GM18861 (cell line): ENCODE results near the gene LRP11.
A peak's percentile ranks its signal among the peaks of the same experiment; 100 is the strongest.
"Not testable (repeated sequence)": the region's sequence is repeated elsewhere in the genome, so short reads cannot be mapped to it uniquely, and the experiment has no call there.

Experiments used
- ATAC-seq: cut with Tn5 transposase; IDR thresholded peaks from one replicate; pipeline ENCODE4 v1.9.1; 2021; ENCODE audit not compliant: unreplicated experiment

The LRP11 gene

DNA sequence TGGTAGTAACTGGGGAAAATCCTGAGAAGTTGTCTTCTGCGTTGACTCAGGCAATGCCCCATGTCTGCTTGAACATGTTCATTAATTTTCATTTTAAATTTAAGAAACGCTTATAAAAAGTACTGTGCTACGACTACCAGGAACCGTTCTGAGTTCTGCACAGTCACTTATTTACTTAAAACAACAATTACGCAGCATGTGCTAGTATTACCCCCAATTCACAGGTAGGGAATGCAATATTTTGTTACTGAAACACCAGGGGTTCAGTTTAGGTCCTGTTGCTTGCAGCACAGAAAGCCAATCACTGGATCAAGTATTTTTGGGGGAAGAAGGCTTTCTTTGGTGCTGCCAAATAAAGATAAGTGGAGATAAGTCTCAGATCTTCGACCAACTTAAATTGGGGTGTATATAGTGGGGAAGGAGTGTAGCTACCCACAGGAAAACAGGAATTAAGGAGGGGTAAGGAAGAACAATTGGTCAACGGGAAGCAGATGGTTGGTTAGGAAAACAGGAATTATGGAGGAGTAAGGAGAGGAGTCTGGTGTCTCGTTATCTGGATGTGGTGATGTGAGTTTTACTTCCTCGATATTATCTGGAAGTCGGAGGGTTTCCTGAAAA is 5.2 kb upstream of the LRP11 start:
- ATAC-seq = no peak

DNA sequence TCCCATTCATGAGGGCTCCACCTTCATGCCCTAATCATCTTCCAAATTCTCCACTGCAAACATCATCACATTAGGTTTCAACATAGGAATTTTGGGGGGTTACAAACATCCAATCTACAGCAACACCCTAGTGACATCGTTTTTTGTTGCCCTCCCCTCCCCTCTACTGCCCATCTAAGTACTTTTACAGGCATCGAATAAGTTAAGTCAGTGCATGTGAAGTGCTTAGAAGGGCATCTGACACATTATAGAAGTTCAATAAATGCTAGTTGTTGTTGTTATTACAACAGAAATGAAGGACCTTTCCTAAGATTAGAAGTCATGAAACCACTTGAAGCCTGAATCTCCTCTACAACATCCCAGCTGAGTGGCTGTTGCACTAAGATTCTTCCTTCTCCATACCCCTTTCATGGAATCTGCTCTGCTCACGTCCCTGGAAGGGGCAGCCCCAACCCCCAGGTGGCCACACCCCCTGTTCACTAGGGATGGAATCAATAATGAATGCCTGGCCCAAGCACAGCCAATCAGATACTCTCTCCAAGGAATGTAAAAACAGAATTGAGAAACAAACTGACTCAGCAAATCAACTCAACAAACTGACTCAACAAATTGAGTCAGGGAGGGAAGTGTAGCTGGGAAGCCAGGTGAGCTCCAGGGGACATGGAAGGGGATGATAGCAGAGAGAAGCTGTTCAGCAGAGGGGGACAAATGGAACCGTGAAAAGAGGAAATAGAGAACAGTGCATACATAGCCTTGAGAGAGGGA is 3.9 kb upstream of the LRP11 start:
- ATAC-seq = no peak

DNA sequence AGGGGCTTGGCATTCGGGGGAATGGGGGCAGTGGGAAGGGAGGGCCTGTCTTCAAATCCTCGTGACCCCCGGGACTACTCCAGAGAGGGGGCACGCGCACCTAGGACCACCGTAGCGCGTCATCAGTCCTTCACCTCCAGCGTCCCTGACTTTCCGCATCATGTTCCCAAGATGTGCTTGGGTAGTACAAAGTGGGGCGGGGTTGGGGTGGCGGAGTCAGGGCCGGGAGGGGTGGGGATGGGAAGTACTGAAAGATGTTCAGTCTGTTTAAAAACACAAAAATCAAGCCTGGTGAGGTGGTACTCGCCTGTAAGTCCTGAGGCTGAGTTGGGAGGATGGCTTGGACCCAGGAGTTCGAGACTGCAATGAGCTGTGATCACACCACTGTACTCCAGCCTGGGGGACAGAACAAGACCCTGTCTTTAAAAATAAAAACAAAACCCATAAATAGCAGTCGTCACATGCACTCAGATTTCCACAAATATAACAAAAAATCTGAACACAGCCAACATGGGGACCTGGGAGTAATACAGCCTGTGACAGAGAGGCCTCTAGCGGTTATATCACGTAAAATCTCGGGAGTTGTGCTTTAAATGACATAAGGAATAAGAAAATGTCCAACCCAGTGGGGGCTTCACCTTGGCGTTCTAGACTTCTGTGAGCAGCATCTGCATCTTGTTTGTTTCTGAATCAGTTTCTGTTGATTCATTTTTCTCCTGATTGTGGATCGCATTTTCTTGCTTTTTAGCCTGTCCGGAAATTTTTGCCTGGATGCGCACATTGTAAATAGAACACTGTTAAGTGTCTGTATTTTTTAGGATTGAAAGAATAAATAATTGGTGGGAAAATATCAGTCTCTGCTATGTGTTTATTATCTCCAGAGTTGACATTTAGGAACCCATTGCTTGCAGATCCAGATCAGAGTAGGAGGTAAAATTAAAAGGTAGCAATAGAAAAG is 698 bp upstream of the LRP11 start:
- ATAC-seq = peak; percentile 36

DNA sequence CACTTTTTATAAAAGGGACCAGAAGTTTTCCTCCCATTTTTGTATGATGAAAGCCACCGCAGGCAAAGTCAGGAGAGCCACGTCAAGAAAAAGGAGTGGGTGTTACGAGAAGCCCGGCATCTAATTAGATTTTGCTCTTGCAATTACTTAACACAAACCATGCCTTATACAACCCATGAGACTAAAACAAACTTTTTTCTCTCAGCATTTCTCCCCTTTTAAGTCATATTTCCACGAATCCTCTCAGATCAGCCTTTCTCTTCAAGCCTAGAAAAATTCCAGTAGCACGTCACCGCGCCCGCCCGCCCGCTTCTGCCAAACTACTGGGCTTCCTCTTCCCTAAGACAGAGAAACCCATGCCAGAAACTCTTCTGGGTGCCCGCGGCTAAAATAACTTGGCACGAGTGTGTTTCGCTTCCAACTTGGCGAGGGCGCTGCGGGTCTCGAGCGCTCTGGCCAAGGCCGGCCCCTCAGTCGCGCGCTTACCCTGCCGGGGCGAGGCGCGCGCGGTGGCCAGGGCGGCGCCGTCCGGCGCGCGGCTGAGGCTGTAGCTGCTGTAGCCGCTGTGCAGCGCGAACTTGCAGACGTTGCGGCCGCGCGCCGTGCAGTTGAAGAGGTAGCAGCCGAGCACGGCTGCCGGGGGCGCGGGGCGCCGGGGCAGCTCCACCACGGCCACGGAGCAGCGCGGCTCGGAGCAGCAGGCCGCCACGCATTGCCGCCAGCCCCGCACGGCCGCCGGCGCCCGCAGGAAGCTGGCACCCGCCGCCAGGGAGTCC is 1.0 kb downstream of the LRP11 start:
- ATAC-seq = peak; percentile 8

DNA sequence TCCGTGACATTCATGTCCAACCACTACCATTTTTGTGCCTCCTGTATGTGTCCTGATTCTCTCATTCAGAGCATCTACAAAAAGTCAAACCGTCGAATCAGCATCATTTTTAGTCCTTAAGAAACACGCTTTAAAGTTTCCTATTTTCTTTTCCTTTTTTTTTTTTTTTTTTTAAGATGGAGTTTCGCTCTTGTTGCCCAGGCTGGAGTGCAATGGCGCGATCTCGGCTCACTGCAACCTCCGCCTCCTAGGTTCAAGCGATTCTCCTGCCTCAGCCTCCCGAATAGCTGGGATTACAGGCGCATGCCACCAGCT is 1.8 kb downstream of the LRP11 start:
- not testable (repeated sequence) for ATAC-seq

DNA sequence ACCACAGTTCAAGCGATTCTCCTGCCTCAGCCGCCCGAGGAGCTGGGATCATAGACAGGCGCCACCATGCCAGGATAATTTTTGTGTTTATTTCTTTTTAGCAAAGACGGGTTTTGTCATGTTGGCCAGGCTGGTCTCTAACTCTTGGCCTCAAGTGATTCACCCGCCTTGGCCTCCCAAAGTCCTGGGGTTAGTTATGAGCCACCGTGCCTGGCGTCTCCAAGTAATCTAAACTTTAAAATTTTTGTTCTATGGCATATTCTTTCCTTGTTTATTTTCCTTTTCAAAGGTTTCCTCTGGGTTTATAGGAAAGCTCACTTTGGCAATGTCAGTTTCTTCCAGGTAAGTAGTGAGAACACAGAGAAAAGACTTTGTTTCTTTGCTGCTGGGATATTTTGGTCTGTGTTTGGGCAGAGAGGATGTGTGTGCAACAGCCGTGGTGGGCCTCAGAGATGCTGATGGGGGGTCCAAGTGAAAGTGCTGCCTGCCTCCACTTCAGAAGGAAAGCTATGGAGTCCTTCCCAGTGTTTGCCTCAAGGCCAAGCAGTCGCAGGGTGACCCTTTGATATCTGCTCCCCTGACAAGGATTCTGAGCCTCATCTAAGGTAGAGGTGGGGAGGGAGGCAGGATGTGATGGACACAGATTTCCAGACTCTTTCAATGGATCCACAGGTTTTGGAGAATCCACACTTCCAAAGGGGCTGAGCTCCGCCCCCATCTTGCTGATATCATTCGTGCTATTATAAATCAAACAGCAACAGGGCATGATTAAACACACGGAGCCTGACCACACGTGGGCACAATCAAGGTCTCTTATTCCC is 2.3 kb downstream of the LRP11 start:
- ATAC-seq = no peak

DNA sequence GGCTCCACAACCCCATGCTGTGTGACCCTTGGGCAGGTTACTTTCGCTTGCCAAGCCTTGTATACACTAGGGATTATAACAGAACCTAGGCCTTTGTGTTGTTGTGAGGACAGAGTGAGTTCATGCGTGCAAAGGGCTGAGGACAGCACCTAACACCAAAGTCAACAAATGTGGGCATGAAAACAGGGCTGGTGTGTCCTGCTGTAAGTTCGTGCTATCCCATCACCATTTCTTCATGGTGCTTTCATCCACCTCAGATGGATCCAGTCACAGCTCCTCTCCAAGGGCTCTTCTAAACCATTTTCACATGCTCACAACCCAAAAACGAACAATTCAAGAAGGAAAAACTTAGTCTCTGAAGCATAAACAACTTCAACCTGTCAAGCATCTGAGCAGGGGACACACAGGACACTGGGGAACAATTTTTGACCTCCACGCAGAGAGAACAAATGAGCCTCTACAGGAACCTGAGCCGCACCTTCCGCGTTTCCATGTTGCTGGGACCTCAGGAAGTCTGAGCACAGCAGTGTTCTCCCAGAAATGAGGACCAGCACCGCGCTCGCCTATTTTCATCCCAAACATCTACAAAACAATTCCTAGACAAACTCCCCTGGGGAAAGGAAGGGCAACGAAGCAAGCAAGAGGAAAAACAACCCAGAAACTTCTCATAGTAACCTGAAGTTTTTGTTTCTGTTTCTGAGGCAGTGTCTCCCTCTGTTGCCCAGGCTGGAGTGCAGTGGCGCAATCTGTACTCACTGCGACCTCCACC is 3.1 kb downstream of the LRP11 start:
- no peak for ATAC-seq

DNA sequence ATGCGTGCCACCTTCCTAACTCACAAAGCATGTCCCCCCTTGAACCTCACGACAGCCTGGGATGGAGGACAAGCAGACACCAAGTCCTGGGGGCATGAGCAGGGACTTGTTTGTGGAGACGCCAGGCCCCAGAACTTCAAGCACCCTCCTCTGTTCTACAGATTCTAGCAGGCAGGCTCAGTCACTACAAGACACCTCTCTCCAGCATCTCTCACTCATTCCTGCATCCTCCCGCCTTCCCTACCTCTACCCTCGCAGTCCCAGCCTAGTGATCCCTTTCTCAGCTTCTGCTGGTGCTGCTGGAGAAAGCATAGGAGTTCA is 3.7 kb downstream of the LRP11 start:
- no peak for ATAC-seq

DNA sequence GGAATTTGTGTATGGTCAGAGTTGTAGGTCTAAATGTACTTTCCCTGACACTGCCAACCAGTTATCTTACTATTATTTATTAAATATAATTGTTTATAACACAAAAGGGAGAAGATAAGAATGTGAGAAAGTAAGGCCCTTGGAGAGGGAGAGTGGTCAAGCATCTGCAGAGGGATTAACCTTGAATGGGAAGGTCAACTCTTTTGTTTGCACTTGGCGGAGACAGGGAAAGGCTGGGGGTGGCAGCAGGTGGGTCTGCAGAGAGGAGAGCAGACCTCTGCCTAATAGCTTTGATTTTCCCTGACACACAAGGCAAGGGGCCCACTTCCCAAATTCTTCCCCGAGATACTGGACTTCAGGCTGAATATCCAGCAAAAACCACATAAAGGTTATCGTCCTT is 4.2 kb downstream of the LRP11 start:
- ATAC-seq = no peak

DNA sequence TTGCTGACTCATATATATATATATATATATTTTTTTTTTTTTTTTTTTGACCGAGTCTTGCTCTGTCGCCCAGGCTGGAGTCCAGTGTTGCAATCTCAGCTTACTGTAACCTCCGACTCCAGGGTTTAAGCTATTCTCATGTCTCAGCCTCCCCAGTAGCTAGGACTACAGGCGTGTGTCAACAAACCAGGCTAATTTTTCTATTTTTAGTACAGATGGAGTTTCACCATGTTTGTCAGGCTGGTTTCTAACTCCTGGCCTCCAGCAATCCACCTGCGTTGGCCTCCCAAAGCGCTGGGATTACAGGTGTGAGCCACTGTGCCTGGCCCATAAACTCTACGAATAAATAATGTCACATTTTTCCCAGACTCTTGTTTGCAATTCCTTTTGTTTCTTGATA is 4.8 kb downstream of the LRP11 start:
- no peak for ATAC-seq

DNA sequence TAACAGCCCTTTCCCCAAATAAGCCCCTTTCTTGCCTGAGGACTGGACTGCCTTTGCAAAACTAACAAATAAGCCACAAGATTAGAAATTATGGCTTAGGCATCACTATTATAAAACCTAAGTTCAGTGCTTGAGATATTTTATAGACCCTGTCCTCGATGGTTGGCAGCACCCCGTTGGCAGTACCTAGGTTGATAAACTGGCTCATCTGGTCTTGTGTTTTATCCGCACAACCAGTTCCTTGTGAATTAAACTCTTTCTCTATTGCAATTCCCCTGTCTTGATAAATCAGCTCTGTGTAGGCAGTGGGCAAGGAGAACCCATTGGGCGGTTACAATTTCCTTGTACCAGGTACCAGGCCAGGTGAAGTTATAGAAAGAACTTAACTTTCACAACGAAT is 6.6 kb downstream of the LRP11 start:
- no peak for ATAC-seq

DNA sequence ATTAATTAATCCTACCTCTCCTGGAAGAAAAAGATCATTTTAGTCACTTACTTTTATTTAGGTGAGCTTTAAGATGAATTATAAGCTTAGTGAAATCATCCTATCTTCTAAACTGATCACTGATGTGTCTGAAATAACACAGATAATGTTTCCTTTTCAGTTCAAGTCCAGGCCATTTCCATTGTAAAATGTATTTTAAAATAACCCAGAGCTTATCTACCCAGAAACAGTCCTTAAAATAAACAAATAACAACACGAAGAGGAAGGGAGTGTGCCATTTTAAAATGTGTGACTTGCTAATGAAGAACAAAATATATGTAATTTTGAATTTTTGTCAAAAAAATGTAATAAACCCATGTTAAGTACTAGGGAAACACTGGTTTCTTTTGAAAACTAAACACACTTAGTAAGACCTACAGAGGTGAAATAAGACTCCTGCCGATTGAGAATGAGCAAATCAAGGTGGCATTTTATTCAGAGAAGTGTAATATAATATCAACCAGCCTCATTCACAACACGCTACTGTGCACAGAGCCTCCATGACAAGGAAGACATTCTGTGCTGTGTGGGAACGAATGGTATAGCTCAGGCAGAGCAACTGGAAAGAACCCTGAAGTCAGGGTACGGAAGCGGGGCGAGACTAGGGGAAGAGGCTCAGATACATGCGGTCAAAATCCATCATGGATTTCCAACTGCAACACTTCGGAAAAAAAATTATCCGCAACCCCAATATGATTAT is 7.7 kb downstream of the LRP11 start:
- no peak for ATAC-seq

DNA sequence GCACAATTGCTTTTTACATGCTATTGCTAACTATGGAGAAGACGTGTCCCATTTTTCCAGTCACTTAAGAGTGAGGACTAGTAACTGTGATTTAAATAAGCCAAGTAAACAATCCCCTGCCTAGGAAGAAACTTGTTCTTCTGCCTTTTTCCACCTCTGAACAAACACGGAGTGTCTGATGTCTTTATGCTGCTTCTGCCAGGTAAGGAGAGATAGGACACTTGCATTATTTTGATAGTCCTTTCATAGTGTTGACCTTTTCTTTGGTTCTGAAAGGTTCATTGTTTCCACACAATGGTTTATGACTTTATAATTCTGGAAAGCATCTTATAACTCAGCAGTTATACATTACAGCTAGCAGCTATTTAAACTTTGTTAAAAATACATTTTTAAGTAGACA is 8.4 kb downstream of the LRP11 start:
- ATAC-seq = no peak

DNA sequence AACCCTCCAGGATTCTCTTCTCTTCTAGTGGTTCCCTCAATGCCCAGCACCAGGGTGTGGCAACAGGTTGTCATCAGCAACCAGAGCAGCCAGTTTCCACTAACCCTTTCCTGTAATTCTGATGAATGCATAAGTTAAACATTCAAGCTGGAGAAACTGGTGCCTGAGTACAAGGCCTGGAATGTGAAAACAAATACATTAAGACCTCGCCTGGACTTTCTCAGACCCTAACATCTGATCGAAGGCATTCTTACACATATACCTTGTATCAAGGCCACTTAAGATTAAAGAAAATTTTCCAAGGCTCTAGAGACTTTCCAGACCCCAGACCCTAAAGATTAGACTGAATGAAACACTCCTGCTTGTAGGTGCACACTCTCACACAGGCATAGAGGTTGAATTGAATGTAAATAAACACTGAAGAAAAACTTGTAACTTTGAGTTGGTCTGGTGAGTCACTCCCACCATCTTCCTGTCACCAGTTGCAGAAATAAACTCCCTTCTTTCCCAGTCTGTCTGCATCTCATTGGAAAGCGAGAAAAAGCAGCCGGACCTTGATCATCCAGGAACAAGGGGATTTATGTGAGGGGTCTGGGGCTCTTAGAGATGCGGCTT is 9.0 kb downstream of the LRP11 start:
- no peak for ATAC-seq

DNA sequence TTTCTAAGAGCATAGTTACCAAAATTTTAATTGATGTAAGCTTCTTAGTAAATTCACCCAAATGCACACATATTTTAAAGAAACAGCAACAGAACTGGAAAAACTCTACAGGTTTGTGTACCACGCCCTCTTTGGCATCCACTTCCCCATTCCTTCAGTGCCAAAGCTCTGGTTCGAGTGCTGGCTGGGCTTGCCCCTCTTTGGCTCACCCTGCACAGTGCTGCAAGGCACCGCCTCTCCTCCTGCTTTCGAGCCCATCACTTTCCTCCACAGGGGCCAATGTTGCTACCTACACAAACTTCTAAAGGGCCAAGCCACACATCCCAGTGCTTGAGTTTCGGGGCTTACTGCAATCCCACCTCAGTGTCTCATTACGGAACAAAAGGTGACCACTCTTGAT is 9.6 kb downstream of the LRP11 start:
- no peak for ATAC-seq

DNA sequence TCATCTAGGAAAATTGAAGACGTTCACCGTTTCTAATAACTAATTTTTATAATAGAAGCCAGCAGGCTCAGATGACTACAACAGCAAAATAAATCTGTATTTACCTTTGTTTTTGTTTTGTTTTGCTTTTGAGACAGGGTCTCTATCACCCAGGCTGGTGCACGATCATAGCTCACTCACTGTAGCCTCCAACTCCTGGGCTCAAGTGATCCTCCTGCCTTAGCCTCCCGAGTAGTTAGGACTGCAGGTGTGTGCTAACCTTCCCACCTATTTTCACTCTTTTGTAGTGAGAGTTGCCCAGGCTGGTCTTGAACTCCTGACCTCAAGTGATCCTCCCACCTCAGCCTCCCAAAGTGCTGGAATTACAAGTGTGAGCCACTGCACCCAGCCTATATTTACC is 10.1 kb downstream of the LRP11 start:
- not testable (repeated sequence) for ATAC-seq

DNA sequence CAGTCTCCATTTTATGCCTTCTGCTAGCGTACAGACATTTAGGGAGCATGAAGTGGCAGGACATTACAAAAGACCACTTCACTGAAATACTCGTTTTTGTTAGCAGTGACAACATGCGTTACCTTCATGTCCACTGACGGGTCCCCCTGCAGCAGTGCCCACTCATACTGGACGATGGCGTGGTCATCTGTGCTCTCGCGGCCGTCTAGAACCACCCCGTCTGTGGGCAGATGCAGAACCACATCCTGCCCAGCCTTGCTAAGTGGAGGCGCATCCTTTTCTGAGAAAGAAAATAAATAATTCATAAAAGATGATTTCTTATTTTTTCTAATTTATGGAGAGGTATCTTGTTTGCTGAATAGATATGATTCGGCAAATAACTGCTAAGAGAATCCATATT is 11.3 kb downstream of the LRP11 start:
- no peak for ATAC-seq

DNA sequence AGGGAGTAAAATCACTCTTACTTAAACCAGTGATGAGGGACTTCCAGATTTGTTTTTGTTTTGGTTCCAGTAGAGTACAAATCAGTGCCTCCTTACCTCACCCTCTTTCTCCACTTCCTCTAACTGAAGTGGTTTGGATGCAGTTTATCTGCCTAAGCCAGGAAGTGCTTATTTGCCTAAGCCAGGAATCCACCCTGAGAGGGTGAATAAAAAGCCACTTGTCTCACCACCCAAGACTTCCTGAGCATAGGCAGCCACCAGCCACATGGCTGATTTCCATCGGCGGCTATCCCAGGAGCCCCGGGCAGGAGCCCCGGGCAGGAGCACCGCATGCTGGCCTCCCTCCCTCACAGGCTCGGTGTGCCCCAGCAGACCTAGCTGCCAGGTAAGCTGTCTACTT is 12.0 kb downstream of the LRP11 start:
- peak; percentile 62 for ATAC-seq
